ENCODE measurements around the gene LARGE2.

GRCh38 chr11:45932217-45932616 is 9.8 kb downstream of the LARGE2 start:
- TF ChIP-seq EZH2 (IDR thresholded peaks at IDR 0.05; ENCODE audit: insufficient read depth, poor library complexity, severe bottlenecking): no peak
- no peak for TF ChIP-seq EZH2phosphoT487 (IDR thresholded peaks at IDR 0.05; ENCODE audit: insufficient read depth, low read depth)

Data from GM23248 (cell line).